HG02623 (cell line): Measurements from ENCODE around the gene IMMP2L.

Experiments
- ATAC-seq: cut with Tn5 transposase; IDR thresholded peaks from one replicate; pipeline ENCODE4 v1.9.1; 2021; ENCODE audit warnings: moderate library complexity; ENCODE audit not compliant: unreplicated experiment

Gene IMMP2L

GRCh38 chr7:111173990-111174389 lies 388.3 kb downstream of the IMMP2L start:
- no peak for ATAC-seq

DNA sequence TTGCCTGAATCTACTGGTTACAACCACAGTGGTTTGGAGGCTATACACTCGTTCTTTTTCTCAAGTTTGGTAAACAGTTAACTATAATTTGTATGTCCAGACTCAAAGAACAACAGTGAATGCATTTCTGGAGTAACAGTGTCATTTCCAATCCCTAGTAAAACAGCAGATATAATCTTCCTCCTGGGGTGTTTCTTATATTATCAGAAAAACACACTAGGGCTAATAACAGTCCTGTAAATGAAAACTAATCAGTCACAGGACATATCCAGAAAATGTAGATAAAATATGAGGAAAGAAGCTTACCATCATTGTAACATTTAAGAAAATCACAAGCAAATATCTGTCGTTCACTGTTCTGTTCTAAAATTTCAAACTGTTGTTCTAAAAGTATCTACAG lies 388.8 kb downstream of the IMMP2L start:
- no peak for ATAC-seq

DNA sequence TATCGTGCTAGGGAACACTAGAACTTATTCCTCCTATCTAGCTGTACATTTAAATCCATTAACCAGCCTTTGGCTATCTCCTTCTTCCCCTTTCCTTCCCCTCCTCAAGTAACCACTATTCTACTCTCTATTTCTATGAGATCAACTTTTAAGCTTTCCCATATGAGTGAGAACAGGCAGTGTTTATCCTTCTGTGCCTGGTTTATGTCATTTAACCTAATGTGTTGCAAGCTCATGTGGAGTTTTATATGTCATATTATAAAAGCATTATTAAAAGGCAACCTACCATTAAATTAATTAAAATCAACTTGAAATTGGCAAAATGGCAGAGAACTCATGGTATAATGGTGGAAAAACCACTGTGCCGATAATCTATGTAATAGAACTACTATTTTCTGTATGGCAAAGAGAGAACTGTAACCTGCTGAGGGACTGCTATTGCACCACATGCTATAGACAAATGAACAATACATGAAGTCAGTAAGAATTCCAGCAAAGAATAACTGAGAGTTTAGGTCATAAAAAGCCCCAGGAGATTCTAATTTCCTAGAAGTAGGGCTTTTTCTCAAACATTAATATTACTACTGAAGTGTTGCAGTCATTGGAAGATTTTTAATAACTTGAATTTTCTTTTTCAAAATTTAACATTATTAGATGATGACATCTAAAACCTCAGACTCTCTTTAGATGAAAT lies 389.6 kb downstream of the IMMP2L start:
- no peak for ATAC-seq

GRCh38 chr7:111168182-111168581 lies 394.1 kb downstream of the IMMP2L start:
- no peak for ATAC-seq

DNA sequence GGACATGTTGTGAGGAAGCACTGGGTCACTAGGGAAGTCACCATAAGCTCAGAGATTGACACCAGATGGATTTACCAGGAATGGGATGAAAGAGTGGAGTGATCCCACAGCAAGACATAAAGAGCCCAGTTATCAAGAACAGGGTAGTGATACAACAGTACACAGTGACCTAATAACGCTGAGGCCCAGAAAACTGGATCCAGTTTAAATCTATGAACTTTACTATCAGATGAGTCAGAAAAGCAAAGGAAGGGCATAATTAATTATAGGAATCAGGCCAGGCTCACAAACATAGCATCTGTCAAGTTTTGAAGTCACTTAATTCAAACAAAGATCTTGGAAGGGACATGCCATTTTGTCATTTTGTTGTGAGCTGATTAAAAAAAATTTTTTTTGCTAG lies 397.9 kb downstream of the IMMP2L start:
- ATAC-seq, result no peak

DNA sequence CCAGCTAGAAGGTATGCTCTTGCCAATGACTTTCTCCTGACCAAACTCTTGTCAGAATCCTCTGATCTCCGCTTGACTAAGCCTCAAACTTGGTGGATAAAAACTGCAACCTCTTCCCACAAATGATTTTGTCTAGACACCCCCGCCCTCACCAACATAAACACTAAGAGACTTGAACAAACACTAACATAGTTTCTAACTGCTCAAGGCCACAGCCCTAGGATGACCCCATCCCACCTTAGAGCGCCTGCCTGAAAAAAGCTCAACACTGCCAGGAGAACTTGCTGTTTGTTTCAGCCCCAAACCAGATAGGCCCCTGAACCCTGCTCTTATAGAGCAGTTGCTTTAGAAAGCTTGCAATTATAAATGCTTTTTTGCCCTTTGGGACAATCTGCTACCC lies 399.6 kb downstream of the IMMP2L start:
- ATAC-seq, result no peak

- ATAC-seq, result no peak
These were observed 402.0 kb downstream of the IMMP2L start for GRCh38 chr7:111160297-111160696.

- ATAC-seq, result no peak
These were observed 402.9 kb downstream of the IMMP2L start for GRCh38 chr7:111159426-111159825.

DNA sequence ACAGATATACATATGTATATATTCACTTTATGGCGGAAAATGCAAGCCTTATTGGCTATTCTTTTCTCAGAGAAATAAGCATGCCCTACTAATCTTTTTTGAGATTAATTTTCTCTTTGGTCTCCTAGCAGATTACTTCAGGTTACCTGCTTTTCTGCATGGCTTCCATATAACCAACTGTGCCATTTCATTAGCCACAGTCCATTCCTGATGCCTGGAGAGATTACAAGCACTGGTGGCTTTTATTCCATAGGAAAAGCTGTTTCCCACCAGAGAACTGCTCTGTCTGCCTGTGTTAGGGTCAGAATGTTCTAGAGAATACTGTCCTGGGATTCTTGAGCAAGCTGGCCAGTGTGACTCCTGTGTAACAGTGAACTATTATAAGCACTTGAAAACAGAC lies 411.6 kb downstream of the IMMP2L start:
- no peak for ATAC-seq

DNA sequence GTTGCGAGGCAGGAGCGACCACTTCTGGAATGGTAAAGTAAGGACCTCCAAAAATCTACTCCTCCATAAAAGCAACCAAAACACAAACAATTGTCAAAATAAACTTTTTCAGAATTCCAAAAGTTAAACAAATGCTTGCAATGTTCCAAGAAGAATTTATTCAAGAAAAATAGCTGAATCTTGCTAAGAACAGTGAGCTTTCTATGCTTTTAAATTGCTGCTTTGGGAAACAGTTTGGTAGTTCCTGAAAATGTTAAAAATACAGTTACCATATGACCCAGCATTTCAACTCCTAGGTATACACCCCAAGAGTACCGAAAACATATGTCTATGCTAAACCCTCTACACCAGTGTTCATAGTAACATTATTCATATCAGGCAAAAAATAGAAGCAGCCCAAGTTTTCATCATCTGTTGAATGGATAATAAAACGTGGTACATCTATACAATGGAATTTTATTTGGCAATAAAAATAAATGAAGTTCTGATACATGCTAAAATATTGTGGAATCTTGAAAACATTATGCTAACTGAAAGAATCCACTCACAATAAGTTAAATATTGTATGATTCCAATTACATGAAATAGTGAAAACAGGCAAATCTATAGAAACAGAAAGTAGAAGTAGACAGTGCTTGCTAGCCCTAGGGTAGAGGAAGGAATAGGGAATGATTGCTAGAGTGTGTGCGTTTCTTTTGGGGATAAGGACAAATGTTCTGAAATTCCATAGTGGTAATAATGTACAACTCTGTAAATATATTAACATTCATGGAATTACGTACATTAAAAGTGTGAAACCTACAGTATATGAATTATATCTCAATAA lies 414.4 kb downstream of the IMMP2L start:
- no peak for ATAC-seq

- no peak for ATAC-seq
These were observed 416.2 kb downstream of the IMMP2L start for GRCh38 chr7:111146136-111146535.

DNA sequence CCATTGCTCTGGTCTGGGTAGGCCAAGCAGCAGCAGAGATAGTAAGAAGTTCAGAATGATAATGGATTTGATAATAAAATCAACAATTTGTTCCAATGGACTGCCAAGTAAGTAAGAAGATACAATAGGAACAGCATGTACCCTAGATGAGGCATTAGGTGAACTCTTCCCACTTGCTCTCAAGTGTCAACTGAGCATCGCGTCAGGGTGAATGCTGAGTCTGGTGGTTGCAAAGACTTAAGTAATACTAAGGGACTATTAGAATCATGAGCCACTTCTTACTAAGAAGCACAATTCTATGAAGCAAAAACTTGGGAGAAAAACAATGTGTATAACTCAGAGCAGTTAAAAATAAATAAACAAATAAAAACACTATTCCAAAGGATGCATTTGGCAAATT lies 416.8 kb downstream of the IMMP2L start:
- ATAC-seq, result no peak

DNA sequence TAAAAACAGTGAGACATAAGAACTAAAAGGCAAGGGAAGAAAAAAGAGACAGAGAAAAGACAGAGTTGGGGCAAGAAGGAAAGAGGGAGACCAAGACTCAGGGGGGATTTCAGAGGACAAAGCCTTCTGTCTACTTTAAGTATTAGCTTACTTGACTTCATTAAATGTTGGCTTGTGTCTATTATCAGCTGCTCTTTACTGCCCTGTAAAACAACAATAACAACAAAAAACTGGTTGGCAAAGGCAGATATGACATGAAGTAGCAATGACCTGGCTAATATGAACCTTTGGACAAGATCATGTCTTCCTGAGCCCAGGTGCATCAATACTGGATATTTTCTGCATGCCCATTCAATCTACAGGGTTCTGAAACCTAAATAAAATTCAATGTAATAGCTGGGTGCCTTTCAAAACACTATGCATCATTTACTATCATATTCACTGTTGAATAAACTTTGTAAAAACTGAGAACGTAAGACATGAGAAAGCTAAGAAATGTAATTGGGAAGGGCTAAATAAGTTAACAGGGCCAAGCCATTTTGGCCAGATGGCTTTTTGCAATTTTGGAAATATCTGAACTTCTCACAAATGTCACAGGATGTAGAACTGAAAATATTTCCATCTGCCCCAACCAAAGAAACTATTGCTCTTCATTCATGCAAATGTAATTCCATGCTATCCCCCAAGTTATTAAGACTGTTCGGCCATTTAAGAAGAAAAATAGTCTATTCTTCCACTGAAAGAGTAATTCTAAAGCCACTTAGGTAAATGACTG lies 422.0 kb downstream of the IMMP2L start:
- ATAC-seq, result no peak

GRCh38 chr7:111138586-111138985 lies 423.7 kb downstream of the IMMP2L start:
- no peak for ATAC-seq

- ATAC-seq, result peak; percentile 97
These were observed 424.1 kb downstream of the IMMP2L start for GRCh38 chr7:111138193-111138569.

DNA sequence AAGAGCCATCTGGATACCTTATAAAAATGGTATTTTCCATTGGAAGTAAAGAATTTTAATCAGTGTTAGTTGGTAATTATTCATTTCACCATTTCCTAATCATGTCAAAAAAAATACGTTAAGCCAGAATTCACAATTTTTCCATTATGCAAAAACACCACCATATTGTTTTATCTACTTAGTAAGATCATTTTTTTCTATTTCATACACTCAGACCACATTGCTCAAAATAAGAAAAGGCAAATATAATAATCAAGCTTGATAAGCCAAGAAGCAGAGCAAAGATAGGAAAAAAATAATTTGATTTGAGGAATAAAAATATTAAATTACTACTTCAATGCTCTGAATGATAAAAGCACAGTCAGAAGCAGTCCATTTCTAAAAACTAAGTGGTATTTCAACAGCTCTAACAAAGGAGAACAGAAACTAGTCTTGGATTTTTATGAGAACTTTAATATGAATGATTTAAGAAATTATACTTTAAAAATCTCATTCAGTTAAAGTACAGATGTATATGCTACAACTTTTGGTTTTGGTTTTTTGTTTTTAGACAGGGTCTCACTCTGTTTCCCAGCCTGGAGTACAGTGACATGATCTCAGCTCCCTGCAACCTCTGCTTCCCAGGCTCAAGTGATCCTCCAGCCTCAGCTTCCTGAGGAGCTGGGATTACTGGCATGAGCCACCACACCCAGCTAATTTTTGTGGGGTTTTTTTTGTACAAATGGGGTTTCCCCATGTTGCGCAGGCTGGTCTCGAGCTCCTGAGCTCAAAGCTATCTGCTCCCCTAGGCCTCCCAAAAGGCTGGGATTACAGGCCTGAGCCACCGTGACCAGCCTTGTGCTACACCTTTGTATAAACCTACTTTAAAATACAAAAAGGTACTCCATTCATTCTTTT lies 424.7 kb downstream of the IMMP2L start:
- peak; percentile 80 for ATAC-seq

DNA sequence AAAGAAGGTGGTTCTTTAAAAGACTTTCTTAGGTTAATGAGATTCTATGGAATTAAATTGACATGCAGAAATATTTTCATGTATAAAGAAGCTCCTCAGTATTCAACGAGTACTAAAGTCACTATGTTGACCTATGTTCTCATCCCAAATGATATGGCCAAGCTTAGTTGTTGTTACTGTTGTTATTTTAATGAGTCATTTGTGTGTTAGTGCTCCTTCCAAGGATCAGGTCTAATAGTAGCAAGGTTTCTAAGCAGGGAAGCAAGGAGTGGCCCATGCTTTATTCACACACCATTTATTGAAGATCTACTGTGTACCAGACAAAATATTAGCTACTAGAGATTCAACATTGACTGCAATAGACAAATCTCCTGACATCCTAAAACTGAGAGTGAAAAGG lies 429.5 kb downstream of the IMMP2L start:
- no peak for ATAC-seq

DNA sequence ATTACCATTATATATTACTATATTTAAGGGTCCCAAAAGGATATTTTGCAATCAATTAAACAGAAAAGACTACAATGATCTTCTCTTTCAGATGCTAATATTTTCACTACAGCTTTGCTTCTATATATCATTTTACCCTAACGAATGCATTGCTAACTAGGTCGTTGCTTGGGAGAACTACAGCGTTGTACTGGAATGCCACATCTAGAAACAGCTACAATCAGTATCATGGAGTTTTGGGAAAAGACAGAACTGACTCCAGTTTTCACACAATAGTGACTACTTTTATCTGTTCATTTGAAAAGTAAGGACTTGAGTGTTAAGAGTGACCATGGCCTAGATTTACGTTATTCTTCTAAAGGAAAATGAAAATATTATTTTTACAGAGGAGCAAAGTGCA lies 432.9 kb downstream of the IMMP2L start:
- no peak for ATAC-seq

DNA sequence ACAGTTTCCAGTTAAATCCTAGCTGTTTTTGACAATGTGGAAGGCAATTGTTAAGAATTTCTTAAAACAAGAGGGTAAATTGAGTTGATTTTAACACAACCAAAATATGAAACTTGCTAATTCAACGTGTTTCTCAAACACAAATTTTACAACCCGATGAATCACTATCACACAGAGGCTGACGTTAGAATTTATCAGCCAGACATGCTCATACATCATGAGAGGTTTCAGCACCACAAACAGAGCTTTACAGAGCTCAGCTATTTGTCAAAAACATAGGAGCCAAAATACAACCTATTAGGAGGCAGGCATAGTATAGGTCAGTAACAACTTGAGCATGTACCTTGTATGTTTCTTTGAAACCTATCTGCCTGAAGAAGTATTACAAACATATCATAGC lies 435.3 kb downstream of the IMMP2L start:
- no peak for ATAC-seq

DNA sequence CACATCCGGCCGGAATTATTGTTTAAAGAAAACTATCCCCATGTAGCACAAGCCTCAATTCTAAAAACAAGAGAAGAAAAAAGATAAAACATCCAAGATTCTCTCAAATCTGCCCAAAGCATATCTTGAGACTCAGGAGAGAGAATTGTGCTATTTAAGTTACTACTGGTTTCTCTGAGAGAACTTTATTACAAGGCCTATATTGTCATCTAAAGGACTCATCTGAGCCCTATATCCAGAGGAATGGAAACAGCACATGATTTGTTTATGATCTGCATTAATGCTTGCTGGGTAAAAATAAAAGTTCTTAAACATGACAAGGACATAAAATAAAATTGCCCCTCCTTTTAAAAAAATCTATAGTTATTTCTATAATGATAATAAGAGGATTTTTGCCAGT lies 446.3 kb downstream of the IMMP2L start:
- ATAC-seq, result no peak
